WTC11 (cell line): ENCODE measurements around the gene TH. TPM values are rescaled to one million over a fixed set of nuclear protein-coding genes. Genes with fewer than 3 reads are reported as not detected.

Experiments
- ATAC-seq: fragments of 200-7000 bp; cut with Tn5 transposase; 2 replicates; pipeline ENCODE4 v1.10.0; 2021; ENCODE audit warnings: mild to moderate bottlenecking, moderate library complexity
- CTCF ChIA-PET: fragments of 300-600 bp; sonication (Branson Sonifier 250); formaldehyde crosslinking; loops from one replicate; lab custom pipeline; 2021; ENCODE audit warnings: antibody characterized with exemption; lab: Charles Lee
- POLR2A ChIA-PET: fragments of 350-600 bp; sonication (Branson Sonifier 250); formaldehyde crosslinking; loops from one replicate; lab custom pipeline; 2021; ENCODE audit warnings: antibody characterized with exemption; lab: Charles Lee
- DNase-seq: peaks from one replicate; pipeline ENCODE4 v3.0.0; 2021; ENCODE audit warnings: low spot score
- H3K27ac Mint-ChIP-seq: 2 replicates; pipeline ENCODE4 v1.8.0; 2021; ENCODE audit warnings: mixed read lengths
- H3K27me3 Mint-ChIP-seq: 2 replicates; pipeline ENCODE4 v1.8.0; 2021; ENCODE audit warnings: low read depth, mild to moderate bottlenecking, moderate library complexity, mixed read lengths
- H3K36me3 Mint-ChIP-seq: 2 replicates; pipeline ENCODE4 v1.8.0; 2021; ENCODE audit warnings: mixed read lengths
- H3K4me1 Mint-ChIP-seq: 2 replicates; pipeline ENCODE4 v1.8.0; 2022; ENCODE audit warnings: mixed read lengths
- H3K4me3 Mint-ChIP-seq: 2 replicates; pipeline ENCODE4 v1.8.0; 2021; ENCODE audit warnings: mild to moderate bottlenecking, moderate library complexity, mixed read lengths
- H3K9me3 Mint-ChIP-seq: 2 replicates; pipeline ENCODE4 v1.8.0; 2021; ENCODE audit warnings: mixed read lengths
- ATF6 ChIP-seq: sonication (generic); formaldehyde crosslinking; IDR thresholded peaks from 2 replicates; pipeline ENCODE4 v1.8.1; 2023; ENCODE audit warnings: mild to moderate bottlenecking, missing genetic modification reagents
- CTCF ChIP-seq: fragments of 200-600 bp; IDR thresholded peaks from 2 replicates; pipeline ENCODE4 v1.8.0; 2022; ENCODE audit warnings: antibody characterized with exemption
- EMX1 ChIP-seq: fragments of 250-450 bp; sonication (Bioruptor Pico); IDR thresholded peaks from 2 replicates; pipeline ENCODE4 v1.8.0; 2021; ENCODE audit warnings: mild to moderate bottlenecking
- ETV6 ChIP-seq: sonication (generic); formaldehyde crosslinking; IDR thresholded peaks from 2 replicates; pipeline ENCODE4 v1.8.1; 2022; ENCODE audit warnings: mild to moderate bottlenecking, missing genetic modification reagents
- GRHL2 ChIP-seq: fragments of 250-450 bp; sonication (Bioruptor Pico); IDR thresholded peaks from 2 replicates; pipeline ENCODE4 v1.8.0; 2022; ENCODE audit warnings: mild to moderate bottlenecking, moderate library complexity; ENCODE audit not compliant: insufficient replicate concordance, severe bottlenecking
- HMGXB4 ChIP-seq: sonication (generic); formaldehyde crosslinking; IDR thresholded peaks from 2 replicates; pipeline ENCODE4 v1.8.1; 2023; ENCODE audit warnings: mild to moderate bottlenecking, moderate library complexity, missing genetic modification reagents
- IRF2 ChIP-seq: sonication (generic); formaldehyde crosslinking; IDR thresholded peaks from 2 replicates; pipeline ENCODE4 v1.8.0; 2022; ENCODE audit warnings: low read depth, missing genetic modification reagents, borderline replicate concordance
- MYBL2 ChIP-seq: sonication (generic); formaldehyde crosslinking; IDR thresholded peaks from 2 replicates; pipeline ENCODE4 v1.8.1; 2023; ENCODE audit warnings: mild to moderate bottlenecking, moderate library complexity, missing genetic modification reagents
- NR3C1 ChIP-seq: sonication (generic); formaldehyde crosslinking; conservative IDR thresholded peaks from 2 replicates; pipeline ENCODE4 v1.8.1; 2023; ENCODE audit warnings: low read depth, mild to moderate bottlenecking, missing genetic modification reagents
- RELA ChIP-seq: sonication (generic); formaldehyde crosslinking; IDR thresholded peaks from 2 replicates; pipeline ENCODE4 v1.8.1; 2022; ENCODE audit warnings: missing genetic modification reagents, mild to moderate bottlenecking, borderline replicate concordance
- SMAD3 ChIP-seq: sonication (generic); formaldehyde crosslinking; IDR thresholded peaks from 2 replicates; pipeline ENCODE4 v1.8.0; 2022; ENCODE audit warnings: missing genetic modification reagents, mild to moderate bottlenecking, borderline replicate concordance
- TCF7 ChIP-seq: sonication (generic); formaldehyde crosslinking; IDR thresholded peaks from 2 replicates; pipeline ENCODE4 v1.8.0; 2022; ENCODE audit warnings: mild to moderate bottlenecking, low read depth, missing genetic modification reagents, moderate library complexity
- USF1 ChIP-seq: sonication (generic); formaldehyde crosslinking; IDR thresholded peaks from 2 replicates; pipeline ENCODE4 v1.8.0; 2022; ENCODE audit warnings: mild to moderate bottlenecking, missing genetic modification reagents
- USF2 ChIP-seq: sonication (generic); formaldehyde crosslinking; IDR thresholded peaks from 2 replicates; pipeline ENCODE4 v1.8.1; 2023; ENCODE audit warnings: mild to moderate bottlenecking, missing genetic modification reagents, moderate library complexity
- ZMAT4 ChIP-seq: fragments of 250-450 bp; sonication (Bioruptor Pico); IDR thresholded peaks from 2 replicates; pipeline ENCODE4 v1.9.0; 2021; ENCODE audit warnings: mild to moderate bottlenecking
- ZNF232 ChIP-seq: sonication (generic); formaldehyde crosslinking; IDR thresholded peaks from 2 replicates; pipeline ENCODE4 v1.8.0; 2022; ENCODE audit warnings: mild to moderate bottlenecking, missing genetic modification reagents
- ZNF416 ChIP-seq: fragments of 250-450 bp; sonication (Bioruptor Pico); IDR thresholded peaks from 2 replicates; pipeline ENCODE4 v1.9.0; 2021; ENCODE audit warnings: mild to moderate bottlenecking, inconsistent platforms
- total RNA-seq: library from RNA; stranded (reverse); gene quantifications from 3 replicates; pipeline ENCODE4 v1.2.3, GENCODE V29; 2021
- TF ChIP-seq, protein P1 (sequence below): sonication (generic); formaldehyde crosslinking; IDR thresholded peaks from 2 replicates; pipeline ENCODE4 v1.8.0; 2023; ENCODE audit warnings: missing genetic modification reagents, mild to moderate bottlenecking, borderline replicate concordance

The TH gene
- total RNA-seq, 1 experiment from 2014 or later = not detected

DNA sequence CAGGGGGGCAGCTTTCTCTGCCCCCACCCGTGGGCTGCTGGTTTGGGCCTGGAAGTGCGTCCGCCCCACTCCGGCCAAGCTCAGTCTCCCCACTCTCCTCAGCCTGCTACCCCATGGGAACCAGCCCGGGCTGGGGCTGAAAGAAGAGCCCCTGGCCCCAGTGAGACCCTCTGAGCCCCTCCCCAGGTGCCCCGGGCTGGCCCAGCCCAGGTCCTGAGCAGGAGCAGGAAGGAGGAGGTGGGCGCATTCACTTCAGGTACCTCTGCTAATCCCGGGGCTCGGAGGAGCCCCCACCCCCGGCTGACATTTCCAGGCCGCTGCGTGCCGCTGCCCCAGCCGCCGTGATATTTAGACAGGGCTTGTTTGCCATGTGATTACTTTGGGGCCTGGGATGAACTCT, 8.7 kb upstream of the TH start (continued):
- no peak for TF ChIP-seq RELA (CRISPR knock-in tag)
- TF ChIP-seq IRF2 (CRISPR knock-in tag) = no peak
- TF ChIP-seq, all 79 proteins: peak for 0

- CTCF ChIA-PET = no interaction called here
- no peak for TF ChIP-seq GRHL2 (CRISPR knock-in tag)
- no peak for TF ChIP-seq MYBL2 (CRISPR knock-in tag)
- TF ChIP-seq EMX1 = no peak
- TF ChIP-seq, protein P1, sequence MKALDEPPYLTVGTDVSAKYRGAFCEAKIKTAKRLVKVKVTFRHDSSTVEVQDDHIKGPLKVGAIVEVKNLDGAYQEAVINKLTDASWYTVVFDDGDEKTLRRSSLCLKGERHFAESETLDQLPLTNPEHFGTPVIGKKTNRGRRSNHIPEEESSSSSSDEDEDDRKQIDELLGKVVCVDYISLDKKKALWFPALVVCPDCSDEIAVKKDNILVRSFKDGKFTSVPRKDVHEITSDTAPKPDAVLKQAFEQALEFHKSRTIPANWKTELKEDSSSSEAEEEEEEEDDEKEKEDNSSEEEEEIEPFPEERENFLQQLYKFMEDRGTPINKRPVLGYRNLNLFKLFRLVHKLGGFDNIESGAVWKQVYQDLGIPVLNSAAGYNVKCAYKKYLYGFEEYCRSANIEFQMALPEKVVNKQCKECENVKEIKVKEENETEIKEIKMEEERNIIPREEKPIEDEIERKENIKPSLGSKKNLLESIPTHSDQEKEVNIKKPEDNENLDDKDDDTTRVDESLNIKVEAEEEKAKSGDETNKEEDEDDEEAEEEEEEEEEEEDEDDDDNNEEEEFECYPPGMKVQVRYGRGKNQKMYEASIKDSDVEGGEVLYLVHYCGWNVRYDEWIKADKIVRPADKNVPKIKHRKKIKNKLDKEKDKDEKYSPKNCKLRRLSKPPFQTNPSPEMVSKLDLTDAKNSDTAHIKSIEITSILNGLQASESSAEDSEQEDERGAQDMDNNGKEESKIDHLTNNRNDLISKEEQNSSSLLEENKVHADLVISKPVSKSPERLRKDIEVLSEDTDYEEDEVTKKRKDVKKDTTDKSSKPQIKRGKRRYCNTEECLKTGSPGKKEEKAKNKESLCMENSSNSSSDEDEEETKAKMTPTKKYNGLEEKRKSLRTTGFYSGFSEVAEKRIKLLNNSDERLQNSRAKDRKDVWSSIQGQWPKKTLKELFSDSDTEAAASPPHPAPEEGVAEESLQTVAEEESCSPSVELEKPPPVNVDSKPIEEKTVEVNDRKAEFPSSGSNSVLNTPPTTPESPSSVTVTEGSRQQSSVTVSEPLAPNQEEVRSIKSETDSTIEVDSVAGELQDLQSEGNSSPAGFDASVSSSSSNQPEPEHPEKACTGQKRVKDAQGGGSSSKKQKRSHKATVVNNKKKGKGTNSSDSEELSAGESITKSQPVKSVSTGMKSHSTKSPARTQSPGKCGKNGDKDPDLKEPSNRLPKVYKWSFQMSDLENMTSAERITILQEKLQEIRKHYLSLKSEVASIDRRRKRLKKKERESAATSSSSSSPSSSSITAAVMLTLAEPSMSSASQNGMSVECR = no peak
- no peak for TF ChIP-seq TCF7 (CRISPR knock-in tag)
- no peak for TF ChIP-seq ZMAT4 (CRISPR knock-in tag)
- TF ChIP-seq ETV6 (CRISPR knock-in tag) = no peak
- no peak for TF ChIP-seq ATF6 (CRISPR knock-in tag)
- TF ChIP-seq USF1 = no peak
- TF ChIP-seq ZNF232 (CRISPR knock-in tag) = no peak
- no peak for TF ChIP-seq USF2 (CRISPR knock-in tag)
- no peak for TF ChIP-seq HMGXB4 (CRISPR knock-in tag)
- TF ChIP-seq SMAD3 = no peak
- no peak for TF ChIP-seq ZNF416 (CRISPR knock-in tag)
- TF ChIP-seq CTCF = no peak
- TF ChIP-seq NR3C1 (CRISPR knock-in tag) = no peak
- TF ChIP-seq, all 79 proteins: peak for 0
- Mint-ChIP-seq H3K27me3 (peaks cover 3% of the 10 kb centered on the region), H3K9me3 (no peaks in the 10 kb centered on the region), H3K4me1 (no peaks in the 10 kb centered on the region), H3K4me3 (no peak overlapping the region), H3K36me3 (no peaks in the 10 kb centered on the region), H3K27ac (no peak overlapping the region)
- POLR2A ChIA-PET = no interaction called here
- DNase-seq (no peak), ATAC-seq (no peak)
Measured at GRCh38 chr11:2179516-2179915, 7.9 kb upstream of the TH start.
